ENCODE results near the gene DIAPH1.

DIAPH1 gene

DNA sequence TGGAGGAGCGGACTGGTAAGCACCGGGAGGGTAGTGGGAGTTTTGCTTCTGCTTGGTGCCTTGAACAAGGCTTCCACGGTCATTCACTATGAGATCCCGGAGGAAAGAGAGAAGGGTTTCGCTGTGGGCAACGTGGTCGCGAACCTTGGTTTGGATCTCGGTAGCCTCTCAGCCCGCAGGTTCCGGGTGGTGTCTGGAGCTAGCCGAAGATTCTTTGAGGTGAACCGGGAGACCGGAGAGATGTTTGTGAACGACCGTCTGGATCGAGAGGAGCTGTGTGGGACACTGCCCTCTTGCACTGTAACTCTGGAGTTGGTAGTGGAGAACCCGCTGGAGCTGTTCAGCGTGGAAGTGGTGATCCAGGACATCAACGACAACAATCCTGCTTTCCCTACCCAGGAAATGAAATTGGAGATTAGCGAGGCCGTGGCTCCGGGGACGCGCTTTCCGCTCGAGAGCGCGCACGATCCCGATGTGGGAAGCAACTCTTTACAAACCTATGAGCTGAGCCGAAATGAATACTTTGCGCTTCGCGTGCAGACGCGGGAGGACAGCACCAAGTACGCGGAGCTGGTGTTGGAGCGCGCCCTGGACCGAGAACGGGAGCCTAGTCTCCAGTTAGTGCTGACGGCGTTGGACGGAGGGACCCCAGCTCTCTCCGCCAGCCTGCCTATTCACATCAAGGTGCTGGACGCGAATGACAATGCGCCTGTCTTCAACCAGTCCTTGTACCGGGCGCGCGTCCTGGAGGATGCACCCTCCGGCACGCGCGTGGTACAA is 142.5 kb downstream of the DIAPH1 start:
- no peak for TF ChIP-seq EZH2phosphoT487 (IDR thresholded peaks at IDR 0.05; ENCODE audit: borderline replicate concordance, low read length)
- TF ChIP-seq, protein P1, sequence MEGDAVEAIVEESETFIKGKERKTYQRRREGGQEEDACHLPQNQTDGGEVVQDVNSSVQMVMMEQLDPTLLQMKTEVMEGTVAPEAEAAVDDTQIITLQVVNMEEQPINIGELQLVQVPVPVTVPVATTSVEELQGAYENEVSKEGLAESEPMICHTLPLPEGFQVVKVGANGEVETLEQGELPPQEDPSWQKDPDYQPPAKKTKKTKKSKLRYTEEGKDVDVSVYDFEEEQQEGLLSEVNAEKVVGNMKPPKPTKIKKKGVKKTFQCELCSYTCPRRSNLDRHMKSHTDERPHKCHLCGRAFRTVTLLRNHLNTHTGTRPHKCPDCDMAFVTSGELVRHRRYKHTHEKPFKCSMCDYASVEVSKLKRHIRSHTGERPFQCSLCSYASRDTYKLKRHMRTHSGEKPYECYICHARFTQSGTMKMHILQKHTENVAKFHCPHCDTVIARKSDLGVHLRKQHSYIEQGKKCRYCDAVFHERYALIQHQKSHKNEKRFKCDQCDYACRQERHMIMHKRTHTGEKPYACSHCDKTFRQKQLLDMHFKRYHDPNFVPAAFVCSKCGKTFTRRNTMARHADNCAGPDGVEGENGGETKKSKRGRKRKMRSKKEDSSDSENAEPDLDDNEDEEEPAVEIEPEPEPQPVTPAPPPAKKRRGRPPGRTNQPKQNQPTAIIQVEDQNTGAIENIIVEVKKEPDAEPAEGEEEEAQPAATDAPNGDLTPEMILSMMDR (IDR thresholded peaks at IDR 0.05; ENCODE audit: low read depth, low read length, poor library complexity, severe bottlenecking): no peak
- peaks cover 13% of the 10 kb centered on the region; the same call in 1 of the 2 replicates for H3F3A ChIP-seq (ENCODE audit: control insufficient read depth, insufficient read depth)

DNA sequence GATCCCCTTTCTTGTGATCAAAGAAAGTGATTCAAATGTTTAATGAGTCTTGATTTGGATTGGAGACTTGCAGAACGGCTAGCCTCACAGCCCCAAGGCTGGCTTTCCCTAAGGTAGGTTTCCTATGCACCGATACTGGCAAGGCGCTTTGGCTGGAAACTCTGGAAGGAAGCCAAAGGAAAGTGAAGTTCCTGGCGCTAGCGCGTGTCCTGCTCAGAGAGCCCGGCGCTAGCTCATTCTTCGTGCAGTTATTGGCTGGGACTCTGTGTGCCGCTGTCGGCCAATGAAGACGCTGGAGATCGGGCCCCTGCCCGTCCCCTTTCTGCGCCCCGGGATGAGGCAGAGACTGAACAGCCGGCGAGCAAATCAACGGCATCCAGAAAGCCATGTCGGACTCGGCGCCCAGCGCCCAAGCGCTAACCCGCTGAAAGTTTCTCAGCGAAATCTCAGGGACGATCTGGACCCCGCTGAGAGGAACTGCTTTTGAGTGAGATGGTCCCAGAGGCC is 143.1 kb downstream of the DIAPH1 start, which contains the start of gene PCDHGC3:
TSS of gene PCDHGC3 (plus strand) at position 342 of the 507 bp plus-strand sequence. CDS start at position 493, 151 bp downstream.
- Histone ChIP-seq H3K4me1 (ENCODE audit: control insufficient read depth, low read length) (peaks cover 45% of the 10 kb centered on the region), H3K27me3 (ENCODE audit: control insufficient read depth, low read length) (no peaks in the 10 kb centered on the region), H3K36me3 (ENCODE audit: control insufficient read depth, low read length) (peaks cover 46% of the 10 kb centered on the region), H3K27ac (ENCODE audit: low read depth, low read length) (peak within 1 kb of the TSS; percentile 50), H4K20me1 (ENCODE audit: control insufficient read depth, insufficient read depth, low read depth, low read length) (0 out of 2 replicates have a peak, but pooled peaks cover 7% of the 10 kb centered on the region), H3K9me3 (ENCODE audit: control insufficient read depth, insufficient read depth, low read length) (no peaks in the 10 kb centered on the region), H3K79me2 (ENCODE audit: control insufficient read depth, low read length) (peaks cover 51% of the 10 kb centered on the region), H3K4me3 (ENCODE audit: low read length) (peak within 1 kb of the TSS; percentile 90), H3K4me2 (ENCODE audit: low read length) (peak within 1 kb of the TSS; percentile 96), H3F3A (ENCODE audit: control insufficient read depth, insufficient read depth) (peaks cover 9% of the 10 kb centered on the region; the same call in 1 of the 2 replicates), H3K9me2 (replicated peaks; ENCODE audit: control insufficient read depth, low read length) (no peaks in the 10 kb centered on the region)
- TF ChIP-seq, protein P1 (IDR thresholded peaks at IDR 0.05; ENCODE audit: low read depth, low read length, poor library complexity, severe bottlenecking): peak; percentile 55
- no peak for TF ChIP-seq EZH2phosphoT487 (IDR thresholded peaks at IDR 0.05; ENCODE audit: borderline replicate concordance, low read length)

More for the DNA sequence above, 142.5 kb downstream of the DIAPH1 start:
- H3K4me2 ChIP-seq (ENCODE audit: low read length): peak overlapping the region; percentile 96
- no peaks in the 10 kb centered on the region for H3K9me2 ChIP-seq (replicated peaks; ENCODE audit: control insufficient read depth, low read length)
- H4K20me1 ChIP-seq (ENCODE audit: control insufficient read depth, insufficient read depth, low read depth, low read length): 0 out of 2 replicates have a peak, but pooled peaks cover 7% of the 10 kb centered on the region
- peaks cover 52% of the 10 kb centered on the region for H3K4me1 ChIP-seq (ENCODE audit: control insufficient read depth, low read length)
- no peaks in the 10 kb centered on the region for H3K9me3 ChIP-seq (ENCODE audit: control insufficient read depth, insufficient read depth, low read length)
- peak overlapping the region; percentile 50 for H3K27ac ChIP-seq (ENCODE audit: low read depth, low read length)
- H3K4me3 ChIP-seq (ENCODE audit: low read length): peak overlapping the region; percentile 90
- H3K36me3 ChIP-seq (ENCODE audit: control insufficient read depth, low read length): peaks cover 51% of the 10 kb centered on the region
- H3K27me3 ChIP-seq (ENCODE audit: control insufficient read depth, low read length): no peaks in the 10 kb centered on the region
- H3K79me2 ChIP-seq (ENCODE audit: control insufficient read depth, low read length): peaks cover 58% of the 10 kb centered on the region

DNA sequence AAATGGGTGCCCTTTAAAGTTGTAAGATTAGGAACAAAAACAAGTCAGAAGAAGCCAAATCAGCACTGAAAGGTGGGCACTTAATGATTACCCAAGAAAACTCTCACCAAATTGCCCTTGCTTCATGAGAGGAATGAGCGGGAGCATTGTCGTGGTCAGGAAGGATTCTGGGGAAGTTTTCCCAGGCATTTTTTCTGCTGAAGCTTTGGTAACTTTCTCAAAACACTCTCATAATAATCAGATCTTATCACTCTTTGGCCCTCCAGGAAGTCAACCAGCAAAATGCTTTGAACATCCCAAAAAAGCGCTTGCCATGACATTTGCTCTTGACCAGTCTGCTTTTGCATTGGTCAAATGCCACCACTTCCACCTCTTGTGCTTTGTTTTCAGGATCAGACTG is 153.4 kb downstream of the DIAPH1 start:
- Histone ChIP-seq H3K4me3 (ENCODE audit: low read length) (no peak overlapping the region), H3K27me3 (ENCODE audit: control insufficient read depth, low read length) (no peaks in the 10 kb centered on the region), H3K9me2 (replicated peaks; ENCODE audit: control insufficient read depth, low read length) (no peaks in the 10 kb centered on the region), H3K9me3 (ENCODE audit: control insufficient read depth, insufficient read depth, low read length) (no peaks in the 10 kb centered on the region), H3K4me2 (ENCODE audit: low read length) (no peak overlapping the region), H3K79me2 (ENCODE audit: control insufficient read depth, low read length) (no peaks in the 10 kb centered on the region), H3K27ac (ENCODE audit: low read depth, low read length) (no peak overlapping the region), H3F3A (ENCODE audit: control insufficient read depth, insufficient read depth) (no peaks in the 10 kb centered on the region), H3K36me3 (ENCODE audit: control insufficient read depth, low read length) (no peaks in the 10 kb centered on the region), H3K4me1 (ENCODE audit: control insufficient read depth, low read length) (peaks cover 4% of the 10 kb centered on the region), H4K20me1 (ENCODE audit: control insufficient read depth, insufficient read depth, low read depth, low read length) (no peaks in the 10 kb centered on the region)
- TF ChIP-seq, protein P1 (IDR thresholded peaks at IDR 0.05; ENCODE audit: low read depth, low read length, poor library complexity, severe bottlenecking): no peak
- no peak for TF ChIP-seq EZH2phosphoT487 (IDR thresholded peaks at IDR 0.05; ENCODE audit: borderline replicate concordance, low read length)

All from DOHH2 (cell line).